H9 (cell line): ENCODE results near the gene RAB1B. TPM values are rescaled to one million over a fixed set of nuclear protein-coding genes. Genes with fewer than 3 reads are reported as not detected.

Experiments used
- DNase-seq: peaks from one replicate; pipeline ENCODE4 v3.0.0-alpha.2; 2017
- H2AFZ ChIP-seq: one replicate; pipeline ENCODE4 v1.6.1; 2013; ENCODE audit warnings: mild to moderate bottlenecking, low read length, control low read depth, moderate library complexity
- H2AK5ac ChIP-seq: 2 replicates; pipeline ENCODE4 v1.6.1; 2013; ENCODE audit warnings: low read length, control low read depth, mixed read lengths; ENCODE audit not compliant: insufficient read length
- H2BK120ac ChIP-seq: one replicate; pipeline ENCODE4 v1.6.1; 2013; ENCODE audit warnings: low read depth, mild to moderate bottlenecking, low read length, control low read depth, inconsistent platforms; ENCODE audit not compliant: poor library complexity, severe bottlenecking
- H2BK12ac ChIP-seq: 2 replicates; pipeline ENCODE4 v1.6.1; 2013; ENCODE audit warnings: low read length, control low read depth, mixed read lengths, low read depth; ENCODE audit not compliant: insufficient read length
- H2BK15ac ChIP-seq: 2 replicates; pipeline ENCODE4 v1.6.1; 2013; ENCODE audit warnings: low read depth, low read length, control low read depth
- H2BK20ac ChIP-seq: one replicate; pipeline ENCODE4 v1.6.1; 2013; ENCODE audit warnings: low read depth, mild to moderate bottlenecking, low read length, control low read depth, inconsistent platforms; ENCODE audit not compliant: poor library complexity, severe bottlenecking
- H2BK5ac ChIP-seq: 2 replicates; pipeline ENCODE4 v1.6.1; 2013; ENCODE audit warnings: low read length, control low read depth, mixed read lengths; ENCODE audit not compliant: insufficient read length
- H3K14ac ChIP-seq: 2 replicates; pipeline ENCODE4 v1.6.1; 2013; ENCODE audit warnings: low read length, control low read depth; ENCODE audit not compliant: insufficient read depth
- H3K18ac ChIP-seq: 2 replicates; pipeline ENCODE4 v1.6.1; 2013; ENCODE audit warnings: low read depth, mild to moderate bottlenecking, mixed read lengths, low read length, control low read depth; ENCODE audit not compliant: insufficient read length
- H3K23ac ChIP-seq: 2 replicates; pipeline ENCODE4 v1.6.1; 2013; ENCODE audit warnings: low read length, control low read depth, mixed read lengths, low read depth; ENCODE audit not compliant: insufficient read length
- H3K23me2 ChIP-seq: 2 replicates; pipeline ENCODE4 v1.6.1; 2013; ENCODE audit warnings: low read depth, mild to moderate bottlenecking, mixed read lengths, low read length, control low read depth; ENCODE audit not compliant: insufficient read length, poor library complexity, severe bottlenecking
- H3K27ac ChIP-seq: 2 replicates; pipeline ENCODE4 v1.5.1; 2013; ENCODE audit warnings: low read length, control low read depth, mixed read lengths, low read depth; ENCODE audit not compliant: insufficient read length
- H3K27me3 ChIP-seq: 2 replicates; pipeline ENCODE4 v1.6.1; 2013; ENCODE audit warnings: low read length, control low read depth, inconsistent platforms; ENCODE audit not compliant: insufficient read depth
- H3K4ac ChIP-seq: 2 replicates; pipeline ENCODE4 v1.6.1; 2013; ENCODE audit warnings: low read depth, mild to moderate bottlenecking, control low read depth, inconsistent platforms, low read length, moderate library complexity
- H3K4me1 ChIP-seq: 2 replicates; pipeline ENCODE4 v1.6.1; 2013; ENCODE audit warnings: low read length, control low read depth, inconsistent platforms; ENCODE audit not compliant: insufficient read depth
- H3K4me2 ChIP-seq: 2 replicates; pipeline ENCODE4 v1.6.1; 2013; ENCODE audit warnings: low read length, control low read depth, mixed read lengths; ENCODE audit not compliant: insufficient read length, insufficient read depth
- H3K56ac ChIP-seq: 2 replicates; pipeline ENCODE4 v1.6.1; 2013; ENCODE audit warnings: low read depth, mild to moderate bottlenecking, mixed read lengths, low read length, control low read depth; ENCODE audit not compliant: insufficient read length
- H3K79me1 ChIP-seq: 2 replicates; pipeline ENCODE4 v1.6.1; 2013; ENCODE audit warnings: low read depth, mild to moderate bottlenecking, moderate library complexity, low read length, control low read depth, inconsistent platforms; ENCODE audit not compliant: insufficient read depth, poor library complexity, severe bottlenecking
- H3K79me2 ChIP-seq: 2 replicates; pipeline ENCODE4 v1.6.1; 2013; ENCODE audit warnings: low read length, control low read depth, inconsistent platforms; ENCODE audit not compliant: insufficient read depth
- H3K9ac ChIP-seq: 2 replicates; pipeline ENCODE4 v1.6.1; 2013; ENCODE audit warnings: low read length, control low read depth, mixed read lengths; ENCODE audit not compliant: insufficient read length; ENCODE audit errors: extremely low read depth
- H3K9me3 ChIP-seq: one replicate; pipeline ENCODE4 v1.6.1; 2013; ENCODE audit warnings: low read depth, low read length, inconsistent platforms; ENCODE audit not compliant: control insufficient read depth
- H3T11ph ChIP-seq: one replicate; pipeline ENCODE4 v1.6.1; 2013; ENCODE audit warnings: mild to moderate bottlenecking, low read length, control low read depth, inconsistent platforms
- H4K20me1 ChIP-seq: one replicate; pipeline ENCODE4 v1.6.1; 2013; ENCODE audit not compliant: control insufficient read depth, insufficient read length, insufficient read depth
- H4K5ac ChIP-seq: 2 replicates; pipeline ENCODE4 v1.6.1; 2013; ENCODE audit warnings: low read depth, mild to moderate bottlenecking, mixed read lengths, low read length, control low read depth; ENCODE audit not compliant: insufficient read length
- H4K8ac ChIP-seq: replicated peaks from 2 replicates; pipeline ENCODE4 v1.6.1; 2013; ENCODE audit warnings: low read length, control low read depth, mixed read lengths, low read depth; ENCODE audit not compliant: insufficient read length
- H4K91ac ChIP-seq: 2 replicates; pipeline ENCODE4 v1.6.1; 2013; ENCODE audit warnings: low read depth, mild to moderate bottlenecking, moderate library complexity, mixed read lengths, low read length, control low read depth; ENCODE audit not compliant: insufficient read length
- H3K27ac Mint-ChIP-seq, 3 experiments: 2 replicates in 2 of 3; 3 replicates in 1 of 3; pipeline ENCODE4 v1.8.0; 2020 to 2021; ENCODE audit warnings: mixed read lengths in 3 of 3, mild to moderate bottlenecking in 1 of 3, moderate library complexity in 1 of 3
- H3K27me3 Mint-ChIP-seq: 2 replicates; pipeline ENCODE4 v1.8.0; 2021; ENCODE audit warnings: low read depth, mild to moderate bottlenecking, moderate library complexity, mixed read lengths
- H3K36me3 Mint-ChIP-seq, 3 experiments: 2 replicates in 2 of 3; 3 replicates in 1 of 3; pipeline ENCODE4 v1.8.0; 2020 to 2021; ENCODE audit warnings: low read depth in 3 of 3, mixed read lengths in 3 of 3; ENCODE audit not compliant: insufficient read depth in 1 of 3
- H3K4me1 Mint-ChIP-seq, 2 experiments: 2 replicates each; pipeline ENCODE4 v1.8.0; 2020; ENCODE audit warnings: mixed read lengths in 2 of 2
- H3K4me3 Mint-ChIP-seq, 2 experiments: 2 replicates in 1 of 2; 3 replicates in 1 of 2; pipeline ENCODE4 v1.8.0; 2020 to 2021; ENCODE audit warnings: mild to moderate bottlenecking in 2 of 2, mixed read lengths in 2 of 2, moderate library complexity in 1 of 2
- H3K9me3 Mint-ChIP-seq, 2 experiments: 2 replicates in 1 of 2; 3 replicates in 1 of 2; pipeline ENCODE4 v1.8.0; 2020; ENCODE audit warnings: mild to moderate bottlenecking in 2 of 2, mixed read lengths in 2 of 2, moderate library complexity in 1 of 2
- WGBS: extraction: QIAGEN DNeasy Blood & Tissue Kit; methylation state at CpG from one replicate; pipeline ENCODE4 v1.1.7; 2013; ENCODE audit warnings: missing lambda C conversion rate, low lambda C conversion rate, mixed read lengths; ENCODE audit not compliant: insufficient read length; ENCODE audit errors: extremely low coverage; 5-methylcytosine and 5-hydroxymethylcytosine counted together
- total RNA-seq: library from RNA; stranded (reverse); gene quantifications from 2 replicates; pipeline ENCODE4 v1.2.1, GENCODE V29; 2021
- TF ChIP-seq, protein P1 (sequence below): fragments of 200-600 bp; sonication (generic); conservative IDR thresholded peaks from 3 replicates; pipeline ENCODE4 v1.8.0; 2021; ENCODE audit warnings: antibody characterized with exemption, mild to moderate bottlenecking

The RAB1B gene
- total RNA-seq, 1 experiment from 2014 or later: 118 TPM

DNA sequence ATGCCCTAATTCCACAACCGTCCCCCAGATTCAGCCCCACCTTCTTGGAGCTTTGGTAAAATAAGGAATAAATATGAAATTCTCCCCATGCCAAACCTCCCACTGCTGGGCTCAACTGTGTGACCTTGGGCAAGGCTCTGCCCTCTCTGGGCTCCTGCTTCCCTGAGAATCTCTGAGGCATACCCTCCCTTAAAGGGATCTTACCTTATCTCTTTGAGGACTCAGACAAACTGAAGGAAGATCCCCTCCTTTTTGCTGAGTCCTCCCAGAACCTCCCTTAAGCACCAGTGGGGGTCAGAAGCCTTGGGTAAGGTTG lies 45.7 kb downstream of the RAB1B start:
- Histone ChIP-seq H2BK120ac (no peak overlapping the region), H3K27me3 (no peaks in the 10 kb centered on the region), H3K4me1 (peaks cover 2% of the 10 kb centered on the region; the same call in 1 of the 2 replicates), H3T11ph (no peak overlapping the region), H2BK12ac (no peak overlapping the region), H3K23ac (no peak overlapping the region), H4K20me1 (no peaks in the 10 kb centered on the region), H4K91ac (no peak overlapping the region), H3K79me2 (no peaks in the 10 kb centered on the region), H4K8ac (no peak overlapping the region), H3K14ac (no peak overlapping the region), H4K5ac (no peak overlapping the region), H2AK5ac (no peak overlapping the region), H3K27ac (no peak overlapping the region), H2BK5ac (no peak overlapping the region), H2BK20ac (no peak overlapping the region), H3K9me3 (no peaks in the 10 kb centered on the region), H3K23me2 (peaks cover 12% of the 10 kb centered on the region), H3K79me1 (no peaks in the 10 kb centered on the region), H2BK15ac (no peak overlapping the region), H3K9ac (no peak overlapping the region), H3K4ac (no peak overlapping the region), H2AFZ (no peak overlapping the region), H3K18ac (no peak overlapping the region), H3K4me2 (no peak overlapping the region), H3K56ac (no peak overlapping the region)
- H3K27ac Mint-ChIP-seq: no peak overlapping the region; a peak in 1 of 7 replicates
- TF ChIP-seq, protein P1, sequence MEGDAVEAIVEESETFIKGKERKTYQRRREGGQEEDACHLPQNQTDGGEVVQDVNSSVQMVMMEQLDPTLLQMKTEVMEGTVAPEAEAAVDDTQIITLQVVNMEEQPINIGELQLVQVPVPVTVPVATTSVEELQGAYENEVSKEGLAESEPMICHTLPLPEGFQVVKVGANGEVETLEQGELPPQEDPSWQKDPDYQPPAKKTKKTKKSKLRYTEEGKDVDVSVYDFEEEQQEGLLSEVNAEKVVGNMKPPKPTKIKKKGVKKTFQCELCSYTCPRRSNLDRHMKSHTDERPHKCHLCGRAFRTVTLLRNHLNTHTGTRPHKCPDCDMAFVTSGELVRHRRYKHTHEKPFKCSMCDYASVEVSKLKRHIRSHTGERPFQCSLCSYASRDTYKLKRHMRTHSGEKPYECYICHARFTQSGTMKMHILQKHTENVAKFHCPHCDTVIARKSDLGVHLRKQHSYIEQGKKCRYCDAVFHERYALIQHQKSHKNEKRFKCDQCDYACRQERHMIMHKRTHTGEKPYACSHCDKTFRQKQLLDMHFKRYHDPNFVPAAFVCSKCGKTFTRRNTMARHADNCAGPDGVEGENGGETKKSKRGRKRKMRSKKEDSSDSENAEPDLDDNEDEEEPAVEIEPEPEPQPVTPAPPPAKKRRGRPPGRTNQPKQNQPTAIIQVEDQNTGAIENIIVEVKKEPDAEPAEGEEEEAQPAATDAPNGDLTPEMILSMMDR: no peak
- peaks cover 3 to 6% (median 5%) of the 10 kb centered on the region in 3 experiments; a peak in 3 of 7 replicates for H3K36me3 Mint-ChIP-seq
- WGBS: no CpG with 5 or more reads among the region's 1 CpG
- H3K27me3 Mint-ChIP-seq: peaks cover 21% of the 10 kb centered on the region
- peaks cover 1 to 9% of the 10 kb centered on the region in 2 experiments for H3K9me3 Mint-ChIP-seq
- peaks cover 26 to 37% of the 10 kb centered on the region in 2 experiments for H3K4me1 Mint-ChIP-seq
- H3K4me3 Mint-ChIP-seq: peak overlapping the region in 1 of 2 experiments; percentile 86; a peak in 3 of 5 replicates
- no peak for DNase-seq
